ENCODE results near the gene MEI1. TPM values are rescaled to one million over a fixed set of nuclear protein-coding genes. Genes with fewer than 3 reads are reported as not detected.

Gene MEI1
- total RNA-seq, 1 donor from 2014 or later: 0.64 TPM

DNA sequence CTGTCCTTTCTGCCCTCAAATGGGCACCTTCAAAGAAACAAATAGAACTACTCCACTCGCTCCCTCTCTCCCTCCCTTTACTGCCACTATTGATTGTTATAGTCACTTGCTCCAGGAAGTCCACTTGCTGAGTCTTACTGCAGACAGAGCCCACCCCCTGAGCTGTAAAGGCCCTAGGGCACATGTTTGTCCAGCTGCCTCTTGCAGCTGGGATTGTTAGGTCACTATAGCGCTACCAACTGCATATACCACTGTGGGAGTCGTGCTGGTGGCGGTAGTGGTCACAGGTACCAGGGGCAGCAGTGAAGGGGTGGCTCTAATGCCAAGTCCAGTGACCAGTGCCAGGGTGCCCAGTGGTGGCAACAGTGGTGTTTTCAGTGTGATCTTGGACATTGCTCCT is 129.2 kb downstream of the MEI1 start:
- Histone ChIP-seq H3K9me3 (ENCODE audit: insufficient read depth, low read depth, low read length) (no peaks in the 10 kb centered on the region), H3K27ac (ENCODE audit: low read depth, low read length) (no peak overlapping the region), H3K4me1 (ENCODE audit: insufficient read depth, low read length) (peaks cover 20% of the 10 kb centered on the region), H3K27me3 (ENCODE audit: insufficient read depth, low read length) (no peaks in the 10 kb centered on the region), H4K20me1 (ENCODE audit: insufficient read depth, low read length) (no peaks in the 10 kb centered on the region), H3K79me2 (ENCODE audit: insufficient read depth, low read length) (peaks cover 3% of the 10 kb centered on the region), H2AFZ (ENCODE audit: low read depth, low read length) (no peak overlapping the region), H3K4me2 (ENCODE audit: low read length) (no peak overlapping the region), H3K9ac (ENCODE audit: low read length) (no peak overlapping the region), H3K4me3 (ENCODE audit: insufficient read depth, low read depth, low read length) (no peak overlapping the region), H3K36me3 (ENCODE audit: insufficient read depth, low read length) (no peaks in the 10 kb centered on the region)
- peaks cover 30% of the 10 kb centered on the region for H3K4me1 Mint-ChIP-seq (ENCODE audit: low read depth, unreplicated experiment)
- FAIRE-seq: no peak
- H3K36me3 Mint-ChIP-seq (ENCODE audit: low read depth, unreplicated experiment): peaks cover 4% of the 10 kb centered on the region
- H3K27me3 Mint-ChIP-seq (ENCODE audit: low read depth, unreplicated experiment): no peaks in the 10 kb centered on the region
- no peak overlapping the region for H3K27ac Mint-ChIP-seq (ENCODE audit: unreplicated experiment)
- DNase-seq (ENCODE audit: low read depth): no peak
- TF ChIP-seq, protein P1, sequence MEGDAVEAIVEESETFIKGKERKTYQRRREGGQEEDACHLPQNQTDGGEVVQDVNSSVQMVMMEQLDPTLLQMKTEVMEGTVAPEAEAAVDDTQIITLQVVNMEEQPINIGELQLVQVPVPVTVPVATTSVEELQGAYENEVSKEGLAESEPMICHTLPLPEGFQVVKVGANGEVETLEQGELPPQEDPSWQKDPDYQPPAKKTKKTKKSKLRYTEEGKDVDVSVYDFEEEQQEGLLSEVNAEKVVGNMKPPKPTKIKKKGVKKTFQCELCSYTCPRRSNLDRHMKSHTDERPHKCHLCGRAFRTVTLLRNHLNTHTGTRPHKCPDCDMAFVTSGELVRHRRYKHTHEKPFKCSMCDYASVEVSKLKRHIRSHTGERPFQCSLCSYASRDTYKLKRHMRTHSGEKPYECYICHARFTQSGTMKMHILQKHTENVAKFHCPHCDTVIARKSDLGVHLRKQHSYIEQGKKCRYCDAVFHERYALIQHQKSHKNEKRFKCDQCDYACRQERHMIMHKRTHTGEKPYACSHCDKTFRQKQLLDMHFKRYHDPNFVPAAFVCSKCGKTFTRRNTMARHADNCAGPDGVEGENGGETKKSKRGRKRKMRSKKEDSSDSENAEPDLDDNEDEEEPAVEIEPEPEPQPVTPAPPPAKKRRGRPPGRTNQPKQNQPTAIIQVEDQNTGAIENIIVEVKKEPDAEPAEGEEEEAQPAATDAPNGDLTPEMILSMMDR (IDR thresholded peaks at IDR 0.05; ENCODE audit: insufficient read depth, low read depth, low read length): no peak
- no peak for TF ChIP-seq EZH2 (IDR thresholded peaks at IDR 0.05; ENCODE audit: insufficient read depth, low read length)
- peaks cover 2% of the 10 kb centered on the region for H3K9me3 Mint-ChIP-seq (ENCODE audit: unreplicated experiment)
- no peak overlapping the region for H3K4me3 Mint-ChIP-seq (ENCODE audit: unreplicated experiment)

DNA sequence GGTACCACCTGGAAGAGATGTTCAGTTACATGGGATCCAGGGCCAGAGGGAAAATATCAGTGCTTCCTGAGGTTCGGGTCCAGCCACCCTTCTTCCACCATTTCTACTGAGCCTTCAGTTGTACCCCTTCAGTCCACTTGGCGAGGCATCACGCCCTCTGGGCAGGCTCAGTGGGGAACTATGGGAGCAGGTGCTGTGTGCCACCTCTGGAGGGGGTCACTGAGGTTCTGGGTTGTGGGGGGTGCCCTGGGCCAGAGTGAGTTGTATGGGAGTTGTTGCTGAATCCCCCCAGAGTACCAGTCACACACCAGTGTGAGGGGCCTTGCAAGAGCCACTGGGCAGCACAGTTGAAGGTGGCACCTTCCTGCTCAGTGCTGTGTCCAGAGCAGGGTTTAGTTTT is 130.9 kb downstream of the MEI1 start:
- H3K27me3 Mint-ChIP-seq (ENCODE audit: low read depth, unreplicated experiment): no peaks in the 10 kb centered on the region
- no peaks in the 10 kb centered on the region for H3K27me3 ChIP-seq (ENCODE audit: insufficient read depth, low read length)
- no peak overlapping the region for H3K4me3 ChIP-seq (ENCODE audit: insufficient read depth, low read depth, low read length)
- H3K4me1 Mint-ChIP-seq (ENCODE audit: low read depth, unreplicated experiment): peaks cover 20% of the 10 kb centered on the region
- H3K9me3 Mint-ChIP-seq (ENCODE audit: unreplicated experiment): peaks cover 2% of the 10 kb centered on the region
- TF ChIP-seq EZH2 (IDR thresholded peaks at IDR 0.05; ENCODE audit: insufficient read depth, low read length): no peak
- TF ChIP-seq, protein P1 (IDR thresholded peaks at IDR 0.05; ENCODE audit: insufficient read depth, low read depth, low read length): no peak
- H3K36me3 ChIP-seq (ENCODE audit: insufficient read depth, low read length): no peaks in the 10 kb centered on the region
- no peak overlapping the region for H3K4me2 ChIP-seq (ENCODE audit: low read length)
- no peak for DNase-seq (ENCODE audit: low read depth)
- H3K4me3 Mint-ChIP-seq (ENCODE audit: unreplicated experiment): no peak overlapping the region
- H4K20me1 ChIP-seq (ENCODE audit: insufficient read depth, low read length): peaks cover 13% of the 10 kb centered on the region
- no peaks in the 10 kb centered on the region for H3K9me3 ChIP-seq (ENCODE audit: insufficient read depth, low read depth, low read length)
- H3K27ac ChIP-seq (ENCODE audit: low read depth, low read length): no peak overlapping the region
- peaks cover 4% of the 10 kb centered on the region for H3K36me3 Mint-ChIP-seq (ENCODE audit: low read depth, unreplicated experiment)
- H3K79me2 ChIP-seq (ENCODE audit: insufficient read depth, low read length): peaks cover 16% of the 10 kb centered on the region
- no peak for FAIRE-seq
- no peak overlapping the region for H3K27ac Mint-ChIP-seq (ENCODE audit: unreplicated experiment)
- H3K4me1 ChIP-seq (ENCODE audit: insufficient read depth, low read length): peaks cover 22% of the 10 kb centered on the region
- no peak overlapping the region for H3K9ac ChIP-seq (ENCODE audit: low read length)
- H2AFZ ChIP-seq (ENCODE audit: low read depth, low read length): no peak overlapping the region

GRCh38 chr22:41831383-41831782 is 132.1 kb downstream of the MEI1 start:
- no peak overlapping the region for H3K27ac ChIP-seq (ENCODE audit: low read depth, low read length)
- H3K27me3 Mint-ChIP-seq (ENCODE audit: low read depth, unreplicated experiment): no peaks in the 10 kb centered on the region

More at GRCh38 chr22:41831383-41831782, 132.1 kb downstream of the MEI1 start:
- no peak overlapping the region for H3K9ac ChIP-seq (ENCODE audit: low read length)
- peaks cover 25% of the 10 kb centered on the region for H3K79me2 ChIP-seq (ENCODE audit: insufficient read depth, low read length)
- no peak overlapping the region for H2AFZ ChIP-seq (ENCODE audit: low read depth, low read length)
- H3K36me3 Mint-ChIP-seq (ENCODE audit: low read depth, unreplicated experiment): peaks cover 8% of the 10 kb centered on the region
- FAIRE-seq (no peak), DNase-seq (ENCODE audit: low read depth) (no peak)
- peak overlapping the region; percentile 66 for H3K27ac Mint-ChIP-seq (ENCODE audit: unreplicated experiment)
- no peak overlapping the region for H3K4me3 ChIP-seq (ENCODE audit: insufficient read depth, low read depth, low read length)
- H3K36me3 ChIP-seq (ENCODE audit: insufficient read depth, low read length): peaks cover 2% of the 10 kb centered on the region
- no peaks in the 10 kb centered on the region for H3K27me3 ChIP-seq (ENCODE audit: insufficient read depth, low read length)
- TF ChIP-seq EZH2 (IDR thresholded peaks at IDR 0.05; ENCODE audit: insufficient read depth, low read length): no peak
- TF ChIP-seq, protein P1 (IDR thresholded peaks at IDR 0.05; ENCODE audit: insufficient read depth, low read depth, low read length): no peak
- H3K4me1 ChIP-seq (ENCODE audit: insufficient read depth, low read length): peaks cover 18% of the 10 kb centered on the region
- peak overlapping the region; percentile 15 for H3K4me3 Mint-ChIP-seq (ENCODE audit: unreplicated experiment)
- no peak overlapping the region for H3K4me2 ChIP-seq (ENCODE audit: low read length)
- H3K9me3 Mint-ChIP-seq (ENCODE audit: unreplicated experiment): no peaks in the 10 kb centered on the region
- peaks cover 15% of the 10 kb centered on the region for H3K4me1 Mint-ChIP-seq (ENCODE audit: low read depth, unreplicated experiment)
- H4K20me1 ChIP-seq (ENCODE audit: insufficient read depth, low read length): peaks cover 23% of the 10 kb centered on the region
- H3K9me3 ChIP-seq (ENCODE audit: insufficient read depth, low read depth, low read length): no peaks in the 10 kb centered on the region
